DMS114 treated with DMSO at 0.1 percent for 48 hours (cell line): Measurements from ENCODE around the gene SPRYD4.

Experiments
- DNase-seq: peaks from one replicate; lab custom pipeline; 2025; ENCODE audit not compliant: unreplicated experiment; lab: John Stamatoyannopoulos, UW

The SPRYD4 gene

DNA sequence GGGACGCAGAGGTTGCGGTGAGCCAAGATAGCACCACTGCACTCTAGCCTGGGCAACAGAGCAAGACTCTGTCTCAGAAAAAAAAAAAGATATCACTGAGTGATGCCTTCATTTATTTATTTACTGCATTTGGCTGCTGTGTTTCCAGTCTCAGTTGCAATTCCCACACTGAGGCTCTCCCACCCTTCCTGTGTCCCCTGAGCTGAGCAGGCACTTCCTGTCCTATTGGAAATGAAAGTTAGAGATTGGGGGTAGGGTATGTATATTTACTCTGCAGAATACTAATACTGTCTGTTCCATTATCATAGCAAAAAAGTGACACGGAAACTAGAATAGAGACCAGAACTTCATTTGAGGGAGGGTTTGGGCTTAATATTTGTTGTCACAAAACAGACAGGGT is 51.7 kb downstream of the SPRYD4 start:
- no peak for DNase-seq

GRCh38 chr12:56520506-56520905 is 52.1 kb downstream of the SPRYD4 start:
- no peak for DNase-seq

GRCh38 chr12:56521209-56521589 is 52.8 kb downstream of the SPRYD4 start:
- no peak for DNase-seq

DNA sequence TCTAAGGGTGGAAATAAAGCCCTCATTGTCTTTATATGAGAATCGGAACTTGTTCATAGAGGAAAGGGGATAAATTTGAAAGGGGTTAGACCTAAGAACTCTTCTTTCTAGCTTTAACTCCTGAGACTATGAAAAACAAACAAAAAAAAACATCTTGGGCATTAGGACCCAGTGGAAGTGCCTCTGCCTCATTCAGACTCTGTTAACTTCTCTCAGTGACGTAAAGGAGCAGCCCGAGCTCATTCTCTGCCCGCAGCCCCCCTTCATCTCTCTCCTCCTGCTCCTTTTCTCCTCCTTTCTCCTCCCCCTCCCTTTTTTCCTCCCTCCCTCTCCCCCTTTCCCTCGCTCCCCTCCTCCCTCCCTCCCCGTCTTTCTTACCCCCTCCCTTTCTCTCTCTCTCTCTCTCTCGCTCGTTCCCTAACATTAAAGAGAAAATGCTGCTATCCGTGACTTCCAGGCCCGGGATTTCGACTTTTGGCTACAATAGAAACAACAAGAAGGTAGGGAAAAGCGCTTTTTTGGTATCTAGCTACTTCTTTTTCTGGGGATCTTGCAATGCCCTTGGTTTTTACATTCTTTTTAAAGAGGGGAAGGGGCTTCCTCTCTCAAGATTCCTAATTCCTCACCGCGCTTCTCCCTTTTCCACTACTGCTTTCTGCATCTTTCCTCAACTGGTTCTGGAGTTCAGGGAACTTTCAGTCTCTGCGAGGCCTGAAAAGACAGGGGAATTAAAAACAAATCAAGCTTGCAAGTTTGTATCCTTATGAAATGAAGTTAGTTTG is 53.4 kb downstream of the SPRYD4 start, which contains the start of gene RBMS2:
TSS of gene RBMS2 (plus strand) at position 231 of the 782 bp plus-strand sequence. CDS start at position 435, 204 bp downstream.
- DNase-seq, result peak; percentile 94

DNA sequence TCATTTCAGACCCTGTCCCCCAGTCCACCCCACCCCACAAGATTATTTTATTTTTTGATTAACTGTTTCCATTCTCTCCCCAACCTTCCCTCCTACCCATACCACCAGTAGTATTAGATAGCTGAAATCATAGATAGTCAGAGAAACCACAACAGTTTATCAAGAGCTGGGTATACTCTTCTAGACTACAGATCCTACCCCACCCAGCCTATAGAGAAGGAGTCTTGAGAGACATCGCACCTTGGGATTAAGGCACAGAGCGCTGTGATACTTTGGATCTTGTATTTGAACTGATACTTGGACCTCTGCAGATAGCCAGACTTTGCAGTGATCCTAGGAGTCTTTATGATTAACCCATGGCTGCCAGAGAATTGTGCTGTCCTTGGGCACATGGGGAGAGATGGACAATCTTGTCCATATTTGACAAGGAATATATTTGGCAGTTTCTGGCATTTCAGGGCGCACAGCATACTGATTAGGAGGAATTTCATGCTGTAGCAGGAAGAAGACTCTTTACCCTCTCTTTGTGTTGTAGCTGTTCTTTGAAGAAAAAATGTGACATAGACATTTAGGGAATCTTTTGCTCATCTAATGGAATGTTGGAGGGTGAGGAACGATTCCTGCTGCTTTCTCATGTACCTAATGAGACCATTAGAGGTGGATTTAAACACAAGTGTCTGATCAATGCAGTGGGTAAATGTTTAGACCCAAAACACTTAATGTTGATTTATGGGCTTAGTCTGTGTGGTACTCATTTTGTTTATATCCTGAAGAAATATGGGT is 54.2 kb downstream of the SPRYD4 start:
- no peak for DNase-seq

DNA sequence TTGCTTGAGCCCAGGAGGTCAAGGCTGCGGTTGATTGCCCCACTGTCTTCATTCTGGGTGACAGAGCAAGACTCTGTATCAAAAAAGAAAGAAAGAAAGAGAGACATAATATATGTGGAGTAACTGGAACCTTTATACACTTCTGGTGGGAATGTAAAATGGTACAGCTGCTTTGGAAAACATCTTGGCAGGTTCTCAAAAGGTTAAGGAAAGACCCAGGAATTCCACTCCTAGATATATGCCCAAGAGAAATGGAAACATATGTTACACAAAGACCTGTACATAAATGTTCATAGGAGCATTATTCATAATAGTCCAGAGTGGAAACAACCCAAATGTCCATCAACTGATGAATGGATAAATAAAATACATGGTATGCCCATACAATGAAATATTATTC is 60.5 kb downstream of the SPRYD4 start:
- DNase-seq, result no peak
